HG03575 (cell line): Measurements from ENCODE around the gene PPP1R3E.
"Not testable (repeated sequence)": the region's sequence is repeated elsewhere in the genome, so short reads cannot be mapped to it uniquely, and the experiment has no call there.

Experiments
- ATAC-seq: cut with Tn5 transposase; IDR thresholded peaks from one replicate; pipeline ENCODE4 v1.9.1; 2021; ENCODE audit not compliant: unreplicated experiment, insufficient number of reproducible peaks, low FRiP score; ENCODE audit errors: extremely low read depth

PPP1R3E gene

GRCh38 chr14:23302290-23303225 lies at the start of gene PPP1R3E:
Gene PPP1R3E (minus strand): TSS chr14:23302859. CDS start chr14:23302576, 283 bp downstream.
- no peak for ATAC-seq

GRCh38 chr14:23351681-23352505 lies 49.2 kb upstream of the PPP1R3E start:
- no peak for ATAC-seq

GRCh38 chr14:23349156-23349845 lies 46.6 kb upstream of the PPP1R3E start:
- ATAC-seq = no peak

- no peak for ATAC-seq
Observed at GRCh38 chr14:23348297-23348655, 45.6 kb upstream of the PPP1R3E start.

GRCh38 chr14:23347406-23348296 lies 45.0 kb upstream of the PPP1R3E start:
- ATAC-seq = no peak

GRCh38 chr14:23346693-23347405 lies 44.2 kb upstream of the PPP1R3E start:
- no peak for ATAC-seq

- no peak for ATAC-seq
Observed at GRCh38 chr14:23345987-23346692, 43.5 kb upstream of the PPP1R3E start.

GRCh38 chr14:23344481-23344880 lies 41.8 kb upstream of the PPP1R3E start:
- no peak for ATAC-seq

- no peak for ATAC-seq
Observed at GRCh38 chr14:23339506-23340268, 37.0 kb upstream of the PPP1R3E start.

GRCh38 chr14:23335623-23336022 lies 33.0 kb upstream of the PPP1R3E start:
- no peak for ATAC-seq

GRCh38 chr14:23327947-23328744 lies 25.5 kb upstream of the PPP1R3E start:
- no peak for ATAC-seq

- ATAC-seq = no peak
Observed at GRCh38 chr14:23326491-23327332, 24.1 kb upstream of the PPP1R3E start.

GRCh38 chr14:23325746-23326145 lies 23.1 kb upstream of the PPP1R3E start:
- not testable (repeated sequence) for ATAC-seq

GRCh38 chr14:23324993-23325392 lies 22.3 kb upstream of the PPP1R3E start:
- ATAC-seq = no peak

GRCh38 chr14:23324455-23324846 lies 21.8 kb upstream of the PPP1R3E start:
- ATAC-seq = no peak
